SK-N-MC (cell line): Measurements from ENCODE around the gene CCDC158.

Experiments
- EZH2 ChIP-seq: fragments of 200-600 bp; sonication (generic); IDR thresholded peaks from one replicate; pipeline ENCODE4 v1.6.1; 2017; ENCODE audit warnings: antibody characterized with exemption
- FOXP2 ChIP-seq: optimal IDR thresholded peaks from 2 replicates; pipeline ENCODE3; 2011; ENCODE audit warnings: mild to moderate bottlenecking, moderate library complexity; ENCODE audit not compliant: insufficient read depth; ENCODE audit errors: extremely low read length, control extremely low read depth
- POLR2AphosphoS5 ChIP-seq: IDR thresholded peaks from 2 replicates; pipeline ENCODE4 v1.6.1; 2012; ENCODE audit warnings: mild to moderate bottlenecking, low read depth, low read length, borderline replicate concordance

GRCh38 chr4:76439491-76439890, 18.6 kb upstream of the CCDC158 start:
- TF ChIP-seq EZH2 (no peak), POLR2AphosphoS5 (no peak), FOXP2 (no peak)
